Stomach smooth muscle (tissue), 2 donors: ENCODE data around the gene STMP1.
"Not testable (repeated sequence)": the region's sequence is repeated elsewhere in the genome, so short reads cannot be mapped to it uniquely, and the experiment has no call there.

Experiments
- H3K27ac ChIP-seq: one replicate; pipeline ENCODE4 v1.7.0; 2013; ENCODE audit warnings: mild to moderate bottlenecking, low read length, inconsistent platforms
- H3K27me3 ChIP-seq, 2 donors: one replicate each; pipeline ENCODE4 v1.7.0; 2013; ENCODE audit warnings: low read length in 2 of 2; ENCODE audit not compliant: insufficient read depth in 2 of 2, control insufficient read depth in 1 of 2
- H3K36me3 ChIP-seq, 2 donors: one replicate each; pipeline ENCODE4 v1.7.0; 2013; ENCODE audit warnings: low read length in 2 of 2; ENCODE audit not compliant: control insufficient read depth in 2 of 2, insufficient read depth in 2 of 2
- H3K4me1 ChIP-seq: one replicate; pipeline ENCODE4 v1.7.0; 2013; ENCODE audit warnings: low read length; ENCODE audit not compliant: control insufficient read depth, insufficient read depth
- H3K4me3 ChIP-seq, 2 donors: one replicate each; pipeline ENCODE4 v1.7.0; 2013; ENCODE audit warnings: low read length in 2 of 2
- H3K9ac ChIP-seq, 2 donors: one replicate each; pipeline ENCODE4 v1.7.0; 2013; ENCODE audit warnings: low read length in 2 of 2, mild to moderate bottlenecking in 1 of 2
- H3K9me3 ChIP-seq, 2 donors: one replicate each; pipeline ENCODE4 v1.7.0; 2013; ENCODE audit warnings: low read length in 2 of 2; ENCODE audit not compliant: control insufficient read depth in 2 of 2
- donor health status: healthy.
- donor health status: Pancreatic carcinoma.

The STMP1 gene

GRCh38 chr7:135681762-135682161, 19.4 kb downstream of the STMP1 start:
- Histone ChIP-seq H3K4me3 (peak overlapping the region in 1 of 2 donors; percentile 10), H3K27ac (peak overlapping the region; percentile 53), H3K9me3 (no peaks in the 10 kb centered on the region), H3K27me3 (no peaks in the 10 kb centered on the region), H3K4me1 (peaks cover 26% of the 10 kb centered on the region), H3K36me3 (peaks cover under 1 to 4% of the 10 kb centered on the region in 2 donors), H3K9ac (no peak overlapping the region)

DNA sequence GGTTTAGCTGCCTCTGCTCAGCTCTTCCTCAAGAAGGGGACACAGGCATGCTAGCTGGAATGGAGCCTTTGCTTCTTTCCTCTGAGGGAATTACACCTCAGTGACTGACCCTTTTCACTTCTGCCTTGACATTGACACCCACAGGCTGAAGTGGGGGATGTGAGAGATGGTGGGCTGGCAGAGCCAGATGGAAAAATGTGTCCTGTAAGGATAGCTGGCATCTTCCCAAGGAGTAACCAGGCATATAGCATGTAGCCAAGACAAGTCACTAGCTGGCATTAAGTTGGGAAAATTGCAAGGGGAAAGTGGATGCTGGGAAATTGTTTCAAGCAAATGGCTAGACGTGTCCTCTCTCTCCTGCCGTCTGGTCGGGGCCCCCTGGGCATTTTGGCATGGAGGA, 19.9 kb downstream of the STMP1 start:
- H3K4me3 ChIP-seq = peak overlapping the region in 1 of 2 donors; percentile 13
- peaks cover 26% of the 10 kb centered on the region for H3K4me1 ChIP-seq
- H3K27me3 ChIP-seq = no peaks in the 10 kb centered on the region
- H3K9ac ChIP-seq = no peak overlapping the region
- H3K9me3 ChIP-seq = no peaks in the 10 kb centered on the region
- peaks cover 0 to 4% of the 10 kb centered on the region in 2 donors for H3K36me3 ChIP-seq
- H3K27ac ChIP-seq = peak overlapping the region; percentile 53

- no peaks in the 10 kb centered on the region for H3K27me3 ChIP-seq
- H3K9ac ChIP-seq = no peak overlapping the region
- H3K4me3 ChIP-seq = no peak overlapping the region
- no peaks in the 10 kb centered on the region for H3K9me3 ChIP-seq
- peaks cover 26% of the 10 kb centered on the region for H3K4me1 ChIP-seq
- no peak overlapping the region for H3K27ac ChIP-seq
- peaks cover 0 to 4% of the 10 kb centered on the region in 2 donors for H3K36me3 ChIP-seq
Observed at GRCh38 chr7:135683609-135684008, 21.3 kb downstream of the STMP1 start.

DNA sequence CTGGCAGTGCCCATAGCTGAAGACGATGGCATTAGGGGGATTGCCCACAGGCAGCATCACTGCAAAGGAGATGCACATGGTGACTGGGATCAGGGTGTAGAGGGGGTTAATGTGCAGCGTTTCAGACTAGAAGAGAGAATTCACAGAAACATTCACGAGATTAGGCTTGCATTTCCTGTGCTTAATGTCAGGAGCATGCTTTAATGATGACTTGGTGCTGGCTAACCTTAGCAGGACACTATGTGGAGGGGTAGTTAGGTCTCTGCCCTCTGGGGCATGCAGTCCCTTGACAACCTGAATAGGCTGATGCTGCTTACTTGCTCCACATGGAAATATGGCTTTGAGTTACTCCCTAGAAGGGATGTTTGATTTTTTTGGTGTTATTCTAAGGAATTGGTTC, 21.8 kb downstream of the STMP1 start:
- Histone ChIP-seq H3K27ac (no peak overlapping the region), H3K36me3 (peaks cover 0 to 4% of the 10 kb centered on the region in 2 donors), H3K27me3 (no peaks in the 10 kb centered on the region)

GRCh38 chr7:135684699-135685098, 22.4 kb downstream of the STMP1 start:
- no peak overlapping the region for H3K9ac ChIP-seq

More for the DNA sequence above, 21.8 kb downstream of the STMP1 start:
- no peak overlapping the region for H3K4me3 ChIP-seq
- no peaks in the 10 kb centered on the region for H3K9me3 ChIP-seq
- H3K9ac ChIP-seq = no peak overlapping the region
- peaks cover 26% of the 10 kb centered on the region for H3K4me1 ChIP-seq

DNA sequence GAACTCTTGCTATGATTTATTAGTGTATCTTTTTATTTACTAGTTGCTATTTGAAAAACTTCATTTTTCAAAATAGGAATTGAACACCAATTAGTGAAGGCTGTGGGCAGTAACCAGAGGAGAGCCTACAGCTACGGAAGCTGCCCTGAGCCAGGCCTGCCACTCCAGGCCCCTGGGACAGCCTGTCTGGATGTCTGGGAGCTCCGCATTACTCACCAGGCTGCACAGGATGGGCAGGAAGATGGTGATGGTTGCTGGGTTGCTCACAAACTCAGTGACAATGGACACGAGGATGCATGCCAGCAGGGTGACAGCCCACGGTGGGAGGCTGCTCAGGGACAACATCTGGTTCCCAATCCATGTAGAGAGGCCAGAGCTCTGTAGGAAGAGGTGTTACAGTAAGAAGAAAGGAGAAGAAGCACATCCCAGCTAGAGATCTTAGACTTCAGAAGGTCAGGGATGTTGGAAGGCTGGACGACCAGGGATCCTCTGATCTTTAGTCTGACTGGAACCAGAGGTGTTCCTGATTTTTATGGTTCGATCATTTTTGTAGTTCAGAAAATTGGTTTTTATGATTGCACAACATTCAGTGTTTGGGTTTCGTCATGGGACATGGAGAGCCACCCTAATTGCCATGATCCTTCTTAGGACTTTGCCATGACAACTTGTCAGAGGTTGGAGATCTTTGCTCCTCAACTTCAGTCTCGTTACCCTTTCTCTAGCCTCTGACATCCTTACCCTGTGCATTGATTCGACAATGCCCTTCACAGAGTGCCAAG, 23.2 kb downstream of the STMP1 start:
- Histone ChIP-seq H3K36me3 (peaks cover 3 to 6% of the 10 kb centered on the region in 2 donors), H3K9me3 (no peaks in the 10 kb centered on the region), H3K27ac (no peak overlapping the region), H3K9ac (no peak overlapping the region), H3K4me3 (no peak overlapping the region), H3K27me3 (no peaks in the 10 kb centered on the region), H3K4me1 (peaks cover 26% of the 10 kb centered on the region)

More at GRCh38 chr7:135684699-135685098, 22.4 kb downstream of the STMP1 start:
- peaks cover 3 to 4% of the 10 kb centered on the region in 2 donors for H3K36me3 ChIP-seq
- H3K4me3 ChIP-seq = no peak overlapping the region
- no peaks in the 10 kb centered on the region for H3K9me3 ChIP-seq
- H3K27me3 ChIP-seq = no peaks in the 10 kb centered on the region
- H3K27ac ChIP-seq = no peak overlapping the region
- peaks cover 26% of the 10 kb centered on the region for H3K4me1 ChIP-seq

DNA sequence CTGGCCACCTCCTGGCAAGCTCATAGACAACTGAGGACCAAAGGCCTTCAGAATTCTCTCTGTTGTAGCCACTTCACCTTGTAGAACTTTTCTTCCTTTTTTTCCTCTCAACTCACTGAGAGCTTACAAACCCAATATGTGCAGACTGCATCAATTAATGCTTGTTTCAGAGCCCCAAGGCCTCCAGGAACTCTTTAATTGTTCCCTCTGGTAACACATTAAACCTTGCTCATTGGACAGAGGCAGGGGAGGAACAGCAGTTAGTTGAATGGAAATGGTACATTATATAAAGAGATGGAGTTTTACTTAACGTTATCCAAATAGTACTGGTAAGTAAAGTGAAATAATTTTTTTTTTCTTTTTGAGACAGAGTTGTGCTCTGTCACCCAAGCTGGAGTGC, 25.2 kb downstream of the STMP1 start:
- Histone ChIP-seq H3K4me3 (no peak overlapping the region), H3K27me3 (no peaks in the 10 kb centered on the region), H3K9me3 (no peaks in the 10 kb centered on the region), H3K4me1 (peaks cover 14% of the 10 kb centered on the region), H3K27ac (no peak overlapping the region), H3K36me3 (peaks cover 9 to 12% of the 10 kb centered on the region in 2 donors), H3K9ac (no peak overlapping the region)

- Histone ChIP-seq H3K27me3 (no peaks in the 10 kb centered on the region), H3K9ac (no peak overlapping the region), H3K27ac (no peak overlapping the region), H3K4me1 (no peaks in the 10 kb centered on the region), H3K36me3 (peaks cover 10 to 13% of the 10 kb centered on the region in 2 donors), H3K4me3 (no peak overlapping the region), H3K9me3 (no peaks in the 10 kb centered on the region)
Observed at GRCh38 chr7:135690566-135690965, 28.3 kb downstream of the STMP1 start.

DNA sequence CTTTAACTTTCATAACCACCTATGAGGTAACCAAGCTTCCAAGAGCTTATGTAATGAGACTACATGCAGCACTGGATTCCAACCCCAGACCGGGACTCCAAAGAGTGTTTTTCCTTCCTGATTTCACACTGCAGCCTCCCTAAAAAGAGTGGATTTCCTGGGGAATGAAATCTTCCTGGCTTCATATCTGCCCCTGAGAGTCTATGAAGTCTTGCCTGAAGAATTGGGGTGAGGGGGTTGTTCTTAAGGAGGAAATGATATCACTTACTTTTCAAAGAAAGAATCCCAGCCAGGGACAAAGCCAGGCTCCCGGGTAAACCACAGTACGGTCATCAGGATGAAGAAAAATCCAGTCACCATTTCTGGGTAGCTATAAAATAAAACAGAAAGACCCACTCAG, 29.7 kb downstream of the STMP1 start:
- H3K9me3 ChIP-seq = no peaks in the 10 kb centered on the region
- peaks cover 10 to 11% of the 10 kb centered on the region in 2 donors for H3K36me3 ChIP-seq
- H3K27me3 ChIP-seq = no peaks in the 10 kb centered on the region
- H3K4me1 ChIP-seq = no peaks in the 10 kb centered on the region
- no peak overlapping the region for H3K4me3 ChIP-seq
- no peak overlapping the region for H3K9ac ChIP-seq
- H3K27ac ChIP-seq = no peak overlapping the region

- H3K27ac ChIP-seq, H3K4me1 ChIP-seq, H3K9ac ChIP-seq, H3K9me3 ChIP-seq, H3K27me3 ChIP-seq, H3K4me3 ChIP-seq: not testable (repeated sequence)
- peaks cover 10 to 11% of the 10 kb centered on the region in 2 donors for H3K36me3 ChIP-seq
Observed at GRCh38 chr7:135692606-135693005, 30.3 kb downstream of the STMP1 start.

- H3K4me3 ChIP-seq = no peak overlapping the region
- no peak overlapping the region for H3K27ac ChIP-seq
- no peak overlapping the region for H3K9ac ChIP-seq
- H3K4me1 ChIP-seq = no peaks in the 10 kb centered on the region
- H3K9me3 ChIP-seq = no peaks in the 10 kb centered on the region
- no peaks in the 10 kb centered on the region for H3K27me3 ChIP-seq
- peaks cover 10 to 11% of the 10 kb centered on the region in 2 donors for H3K36me3 ChIP-seq
Observed at GRCh38 chr7:135693558-135693957, 31.2 kb downstream of the STMP1 start.
